B cell (primary cell): ENCODE measurements around the gene SELP.

ENCODE experiments used
- EZH2 ChIP-seq: IDR thresholded peaks from 2 replicates; pipeline ENCODE4 v1.6.1; 2012; ENCODE audit warnings: borderline replicate concordance, low read depth, mild to moderate bottlenecking, moderate library complexity, low read length; ENCODE audit not compliant: insufficient read depth, poor library complexity, severe bottlenecking
- TF ChIP-seq, protein P1 (sequence below): fragments of 200-600 bp; IDR thresholded peaks from one replicate; pipeline ENCODE4 v1.8.0; 2022; ENCODE audit warnings: antibody characterized with exemption, mild to moderate bottlenecking

DNA sequence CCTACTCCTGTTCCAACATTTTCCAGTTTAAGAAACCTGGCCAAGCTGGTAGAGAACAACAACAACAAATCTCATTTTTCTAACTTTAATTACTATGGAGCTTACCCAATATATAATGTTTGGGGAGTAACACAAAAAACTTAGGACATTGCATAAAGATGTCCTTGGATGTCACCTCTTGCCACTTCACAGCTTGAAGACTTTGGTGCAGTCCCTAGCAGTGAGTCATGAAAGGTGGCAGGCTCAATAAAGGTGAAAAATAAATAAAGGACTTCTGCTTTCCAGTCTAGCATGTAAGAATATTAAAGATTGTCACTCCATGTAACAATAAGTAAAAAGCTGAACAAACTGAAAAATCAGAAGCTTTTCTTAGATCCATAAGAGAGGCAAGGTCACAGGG is 17.6 kb upstream of the SELP start:
- TF ChIP-seq, protein P1, sequence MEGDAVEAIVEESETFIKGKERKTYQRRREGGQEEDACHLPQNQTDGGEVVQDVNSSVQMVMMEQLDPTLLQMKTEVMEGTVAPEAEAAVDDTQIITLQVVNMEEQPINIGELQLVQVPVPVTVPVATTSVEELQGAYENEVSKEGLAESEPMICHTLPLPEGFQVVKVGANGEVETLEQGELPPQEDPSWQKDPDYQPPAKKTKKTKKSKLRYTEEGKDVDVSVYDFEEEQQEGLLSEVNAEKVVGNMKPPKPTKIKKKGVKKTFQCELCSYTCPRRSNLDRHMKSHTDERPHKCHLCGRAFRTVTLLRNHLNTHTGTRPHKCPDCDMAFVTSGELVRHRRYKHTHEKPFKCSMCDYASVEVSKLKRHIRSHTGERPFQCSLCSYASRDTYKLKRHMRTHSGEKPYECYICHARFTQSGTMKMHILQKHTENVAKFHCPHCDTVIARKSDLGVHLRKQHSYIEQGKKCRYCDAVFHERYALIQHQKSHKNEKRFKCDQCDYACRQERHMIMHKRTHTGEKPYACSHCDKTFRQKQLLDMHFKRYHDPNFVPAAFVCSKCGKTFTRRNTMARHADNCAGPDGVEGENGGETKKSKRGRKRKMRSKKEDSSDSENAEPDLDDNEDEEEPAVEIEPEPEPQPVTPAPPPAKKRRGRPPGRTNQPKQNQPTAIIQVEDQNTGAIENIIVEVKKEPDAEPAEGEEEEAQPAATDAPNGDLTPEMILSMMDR = no peak
- no peak for TF ChIP-seq EZH2
